Stimulated activated CD4-positive, alpha-beta T cell treated with anti-CD3 and anti-CD28 coated beads, TNF-alpha, amount 100 ng/mL, for 4 hours (primary cell): ENCODE results near the gene ISLR2.
"Not testable (repeated sequence)": the region's sequence is repeated elsewhere in the genome, so short reads cannot be mapped to it uniquely, and the experiment has no call there.

Experiments used
- DNase-seq, 3 experiments: peaks; one replicate each; pipeline ENCODE4 v3.0.0-alpha.2; 2020; ENCODE audit warnings: low read depth in 3 of 3

The ISLR2 gene, protein sequence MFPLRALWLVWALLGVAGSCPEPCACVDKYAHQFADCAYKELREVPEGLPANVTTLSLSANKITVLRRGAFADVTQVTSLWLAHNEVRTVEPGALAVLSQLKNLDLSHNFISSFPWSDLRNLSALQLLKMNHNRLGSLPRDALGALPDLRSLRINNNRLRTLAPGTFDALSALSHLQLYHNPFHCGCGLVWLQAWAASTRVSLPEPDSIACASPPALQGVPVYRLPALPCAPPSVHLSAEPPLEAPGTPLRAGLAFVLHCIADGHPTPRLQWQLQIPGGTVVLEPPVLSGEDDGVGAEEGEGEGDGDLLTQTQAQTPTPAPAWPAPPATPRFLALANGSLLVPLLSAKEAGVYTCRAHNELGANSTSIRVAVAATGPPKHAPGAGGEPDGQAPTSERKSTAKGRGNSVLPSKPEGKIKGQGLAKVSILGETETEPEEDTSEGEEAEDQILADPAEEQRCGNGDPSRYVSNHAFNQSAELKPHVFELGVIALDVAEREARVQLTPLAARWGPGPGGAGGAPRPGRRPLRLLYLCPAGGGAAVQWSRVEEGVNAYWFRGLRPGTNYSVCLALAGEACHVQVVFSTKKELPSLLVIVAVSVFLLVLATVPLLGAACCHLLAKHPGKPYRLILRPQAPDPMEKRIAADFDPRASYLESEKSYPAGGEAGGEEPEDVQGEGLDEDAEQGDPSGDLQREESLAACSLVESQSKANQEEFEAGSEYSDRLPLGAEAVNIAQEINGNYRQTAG

DNA sequence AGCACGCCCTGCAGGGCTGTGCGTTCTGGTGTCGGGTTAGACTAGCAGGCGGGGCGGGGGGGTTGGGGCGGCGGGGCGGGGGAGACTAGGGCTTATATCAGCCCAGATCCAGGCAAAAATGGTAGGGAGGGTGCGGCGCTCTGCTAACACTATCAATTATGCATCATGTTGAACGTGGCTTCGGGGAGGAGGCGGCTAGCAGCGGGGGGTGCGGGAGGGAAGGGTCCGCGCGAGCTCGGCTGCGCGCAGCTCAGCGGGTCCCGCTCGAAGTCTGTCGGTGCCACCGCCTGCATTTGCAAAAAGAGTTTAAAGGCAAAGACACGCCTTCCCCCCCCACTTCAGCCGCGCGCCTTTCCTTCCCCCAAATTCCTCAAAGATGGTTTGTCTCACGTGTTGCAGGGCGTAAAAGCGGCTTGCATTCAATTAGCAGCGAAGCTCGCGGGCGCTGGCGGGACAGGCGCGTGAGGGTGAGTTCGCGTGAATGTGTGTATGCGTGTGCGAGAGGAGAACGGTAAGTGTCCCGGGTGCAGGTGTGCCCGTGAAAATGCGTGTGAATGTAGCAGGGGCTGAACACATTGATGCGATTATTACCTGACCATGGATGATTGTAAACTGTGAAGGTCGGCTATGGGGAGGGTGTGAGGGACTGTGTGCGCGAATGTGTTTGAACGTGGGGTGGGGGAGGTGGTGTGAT lies at the start of gene ISLR2:
TSS of gene ISLR2 (plus strand) at position 432 of the 694 bp plus-strand sequence. CDS start 2,169 bp downstream, outside the sequence.
- no peak for DNase-seq

DNA sequence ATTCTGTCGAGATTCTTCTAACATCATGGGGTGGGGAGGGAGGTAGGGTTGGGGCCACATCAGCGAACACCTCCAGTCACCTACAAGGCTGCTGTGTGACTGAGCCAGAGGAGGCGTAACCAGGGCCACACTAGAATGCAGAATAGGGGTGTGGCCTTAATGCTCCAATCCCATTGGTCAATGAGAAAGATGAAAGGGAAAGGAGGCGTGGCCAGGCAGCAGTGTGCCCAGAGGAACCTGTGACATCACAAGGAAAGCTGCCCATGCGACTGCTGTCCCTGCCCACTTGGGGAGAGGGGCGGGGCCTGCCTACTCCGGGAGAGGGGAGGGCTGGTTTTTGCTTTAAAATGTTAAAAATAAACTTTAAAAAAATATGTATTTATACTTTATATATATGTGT lies 47.9 kb upstream of the ISLR2 start, which contains the start of gene GOLGA6A:
TSS of gene GOLGA6A (minus strand) at position 101 of the 400 bp plus-strand sequence. CDS start at position 60, 41 bp downstream.
- DNase-seq: not testable (repeated sequence)

DNA sequence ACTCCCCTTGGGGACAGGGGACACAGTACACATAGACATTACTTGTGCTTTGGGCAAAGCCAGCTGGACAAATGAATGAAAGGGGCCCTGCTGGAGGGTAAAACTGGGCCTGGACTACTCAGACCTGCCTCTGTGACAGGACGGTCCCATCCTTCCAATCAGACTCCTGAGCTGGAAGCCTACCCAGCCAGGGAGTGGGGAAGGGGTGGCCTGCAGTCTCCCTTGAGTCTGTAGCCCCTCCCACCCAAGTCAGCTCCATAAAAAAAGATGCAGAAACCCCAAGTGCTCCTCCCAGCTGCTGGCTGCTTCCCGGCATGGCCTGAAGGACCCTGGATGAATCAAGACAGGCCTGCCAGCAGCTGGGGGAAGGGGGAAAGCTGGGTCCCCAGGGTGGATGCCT lies 35.8 kb upstream of the ISLR2 start:
- not testable (repeated sequence) for DNase-seq

DNA sequence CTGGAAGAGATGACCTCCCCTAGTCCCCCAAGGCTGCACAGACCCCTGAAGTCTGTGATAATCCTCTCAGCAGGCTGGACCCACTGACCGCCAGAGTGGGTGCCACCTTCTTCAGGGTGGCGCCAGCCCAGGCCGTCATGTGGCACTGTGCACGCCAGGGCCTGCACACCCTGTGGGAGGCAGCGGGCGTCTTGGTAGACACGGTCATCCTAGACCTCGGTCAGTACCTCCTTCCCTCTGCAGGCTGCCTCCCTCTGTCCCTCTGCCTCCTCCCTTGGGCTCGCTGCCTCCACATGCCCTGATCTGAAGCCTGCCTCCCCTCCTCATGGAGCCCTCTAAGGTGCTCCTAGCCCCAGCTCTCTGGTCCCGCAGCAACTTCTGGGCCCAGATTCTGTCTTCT lies 34.8 kb upstream of the ISLR2 start:
- not testable (repeated sequence) for DNase-seq

DNA sequence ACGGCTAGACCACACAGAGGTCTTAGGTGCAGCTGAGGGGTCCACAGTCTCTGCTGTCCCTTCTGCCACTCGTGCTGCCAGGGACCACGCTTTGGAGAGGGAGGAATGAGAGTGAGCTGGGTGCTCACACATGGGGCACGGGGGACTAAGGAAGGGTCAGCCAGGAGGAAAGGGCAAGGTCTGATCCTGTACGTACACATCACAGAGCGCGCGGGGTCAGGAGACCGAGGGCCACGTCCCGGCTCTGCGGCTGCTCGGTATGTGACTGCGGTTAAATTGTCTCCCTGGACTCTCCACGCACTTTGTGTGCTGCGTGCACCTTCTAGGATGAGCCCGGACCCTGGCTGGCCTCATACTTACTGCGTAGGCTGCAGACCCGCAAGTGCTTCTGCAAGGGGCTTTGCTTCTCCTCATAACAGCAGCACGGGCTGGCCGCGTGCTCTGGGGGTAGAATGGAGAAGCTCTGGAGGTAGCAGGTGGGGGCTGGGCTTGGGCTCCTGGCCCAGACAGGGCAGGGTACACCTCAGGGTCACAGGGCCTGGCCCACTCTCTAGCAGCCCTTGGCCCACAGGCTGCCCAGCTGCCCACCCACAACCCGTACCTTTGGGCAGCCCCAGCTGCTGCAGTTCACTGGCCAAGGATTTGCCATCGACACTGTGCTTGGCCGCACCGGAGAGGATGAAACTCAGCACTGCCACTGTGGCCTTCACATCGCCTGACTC lies 33.5 kb upstream of the ISLR2 start:
- not testable (repeated sequence) for DNase-seq

DNA sequence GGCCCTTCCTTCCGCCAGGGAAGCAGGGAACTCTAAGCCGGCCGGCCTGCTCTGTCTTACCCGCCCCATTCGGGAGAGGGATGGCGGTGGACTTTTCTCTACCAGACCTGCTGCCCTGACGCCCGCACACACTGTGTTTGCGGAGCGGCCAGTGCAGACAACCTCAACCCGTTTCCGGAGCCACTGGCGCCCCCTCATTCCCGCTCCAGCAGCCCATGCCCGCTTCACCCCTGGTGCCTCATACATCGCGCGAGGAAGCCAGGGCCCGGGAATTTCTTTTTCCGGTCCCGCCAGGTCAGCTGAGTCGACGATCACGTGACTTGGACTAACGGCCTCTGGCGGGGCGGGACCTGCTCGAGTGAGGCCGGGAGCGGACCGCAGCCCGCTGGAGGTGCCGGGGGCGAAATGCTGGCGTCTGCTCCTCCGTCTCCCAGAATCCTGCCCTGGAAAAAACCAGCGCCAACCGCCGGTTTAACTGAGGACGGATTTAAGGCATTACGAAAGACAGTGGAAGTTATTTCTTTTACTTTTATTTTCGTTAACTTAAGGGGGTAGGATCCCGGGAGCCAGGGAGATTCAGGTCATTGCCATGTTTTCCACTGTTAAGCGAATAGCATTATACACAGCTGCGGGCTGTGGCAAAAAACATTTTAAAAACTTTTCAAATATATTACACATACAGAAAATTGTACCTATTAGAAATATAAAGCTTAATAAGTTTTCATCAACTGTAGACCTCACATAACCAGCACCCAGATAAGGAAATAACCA lies 30.2 kb upstream of the ISLR2 start:
- peak; percentile 13 to 66 (median 36) for DNase-seq

DNA sequence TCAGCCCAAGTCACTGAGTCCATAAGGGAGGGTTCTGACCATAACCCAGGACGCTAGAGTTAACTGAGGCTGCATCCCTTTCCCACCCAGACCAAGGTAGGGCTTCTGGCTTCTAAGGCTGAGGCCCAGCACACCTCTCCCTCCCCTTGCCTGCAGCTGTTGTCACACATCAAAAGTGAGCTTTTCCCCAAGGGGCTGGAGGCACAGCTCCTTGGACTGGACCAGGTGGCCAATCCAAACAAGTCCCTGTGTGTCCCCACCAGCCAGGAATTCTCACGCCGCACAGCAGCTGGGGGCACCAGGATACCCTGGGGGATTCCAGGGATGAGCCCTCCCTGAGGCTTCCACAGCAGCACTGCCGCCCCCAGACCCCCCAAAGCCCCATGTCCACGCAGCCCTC lies 22.3 kb upstream of the ISLR2 start:
- no peak for DNase-seq

DNA sequence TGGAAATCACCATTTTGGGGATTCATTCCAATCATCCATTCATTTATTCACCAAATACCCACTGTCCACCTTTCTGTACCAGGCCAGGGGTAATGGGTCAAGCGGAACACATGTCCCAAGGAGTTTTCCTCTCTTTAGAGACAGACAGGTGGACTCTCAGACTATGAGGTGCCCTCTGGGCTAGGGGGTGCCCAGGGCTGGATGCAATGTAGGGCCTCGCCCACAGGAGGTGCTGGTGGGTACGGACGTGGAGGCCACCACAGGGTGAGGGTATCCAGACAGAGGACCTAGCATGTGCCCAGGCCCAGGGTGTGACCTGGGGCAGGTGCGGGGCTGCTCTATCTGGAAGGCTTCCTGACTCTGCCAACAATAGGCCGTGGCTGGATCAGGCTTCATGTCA lies 21.8 kb upstream of the ISLR2 start:
- DNase-seq: not testable (repeated sequence)

DNA sequence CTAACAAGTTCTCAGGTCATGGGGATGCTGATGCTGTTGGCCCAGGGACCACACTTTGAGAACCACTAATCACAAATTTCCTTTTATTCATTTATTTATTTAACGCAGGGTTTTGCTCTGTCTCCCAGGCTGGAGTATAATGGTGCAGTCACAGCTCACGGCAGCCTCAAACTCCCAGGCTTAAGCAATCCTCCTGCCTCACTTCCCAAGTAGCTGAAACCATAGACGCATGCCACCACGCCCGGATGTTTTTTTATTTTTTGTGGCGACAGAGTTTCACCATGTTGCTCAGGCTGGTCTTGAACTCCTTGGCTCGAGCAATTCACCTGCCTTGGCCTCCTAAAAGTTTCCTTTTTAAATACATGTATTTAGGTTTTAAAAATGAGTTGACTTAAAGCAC lies 20.7 kb upstream of the ISLR2 start:
- DNase-seq: no peak

DNA sequence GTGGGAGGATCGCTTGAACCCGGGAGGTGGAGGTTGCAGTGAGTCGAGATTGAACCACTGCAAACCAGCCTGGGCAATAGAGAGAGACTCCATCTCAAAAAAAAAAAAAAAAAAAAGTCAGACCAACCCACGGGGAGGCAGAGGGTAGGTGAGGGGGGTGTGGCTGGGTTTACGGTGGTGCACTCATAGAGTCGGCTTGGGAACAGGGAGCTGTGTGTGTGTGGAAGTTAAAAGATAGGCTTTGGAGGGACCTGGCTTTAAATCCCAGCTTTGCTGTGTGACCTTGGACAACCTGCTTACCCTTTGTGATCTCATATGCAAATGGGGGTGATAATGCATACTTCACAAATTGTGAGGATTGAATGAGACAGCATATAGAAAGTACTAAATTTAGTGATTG lies 10.0 kb upstream of the ISLR2 start:
- DNase-seq: no peak

DNA sequence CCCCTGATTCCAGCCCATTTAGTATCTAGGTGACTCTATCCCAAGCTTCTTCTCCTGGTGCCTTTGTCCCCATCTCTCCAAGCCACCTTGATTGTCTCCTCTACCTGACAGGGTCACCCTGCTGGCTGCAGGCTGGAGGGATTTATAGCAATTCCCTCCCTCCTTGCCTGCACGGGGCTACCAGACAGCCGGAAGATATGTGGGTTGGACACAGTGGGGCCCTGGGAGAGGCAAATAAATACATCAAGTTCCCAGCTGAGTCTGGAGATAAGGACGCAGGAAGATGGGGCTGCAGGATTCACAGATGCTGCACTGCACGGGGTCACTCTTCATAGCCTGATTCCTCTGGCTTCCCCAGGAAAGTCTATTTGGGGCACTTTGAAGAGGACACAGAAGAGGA lies 9.3 kb upstream of the ISLR2 start:
- DNase-seq: no peak

DNA sequence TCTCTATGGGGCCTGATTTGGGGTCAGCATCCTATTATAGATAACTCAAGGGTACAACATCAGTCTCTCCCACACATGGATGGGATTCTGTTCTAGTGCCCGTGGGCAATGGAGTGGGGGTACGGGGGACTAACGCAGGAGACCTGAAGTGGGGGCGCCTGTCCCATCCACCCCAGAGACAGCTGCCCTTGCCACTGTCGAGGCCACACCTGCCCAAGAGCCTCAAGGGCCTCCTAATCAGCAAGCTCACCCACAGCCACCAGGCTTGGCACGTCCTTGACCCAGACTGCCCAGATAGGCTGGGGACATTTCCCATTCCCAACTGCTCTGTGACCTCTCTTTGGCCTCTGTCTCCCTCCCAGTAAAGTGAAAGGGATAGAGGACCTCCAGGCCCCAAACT lies 8.5 kb upstream of the ISLR2 start:
- DNase-seq: no peak

DNA sequence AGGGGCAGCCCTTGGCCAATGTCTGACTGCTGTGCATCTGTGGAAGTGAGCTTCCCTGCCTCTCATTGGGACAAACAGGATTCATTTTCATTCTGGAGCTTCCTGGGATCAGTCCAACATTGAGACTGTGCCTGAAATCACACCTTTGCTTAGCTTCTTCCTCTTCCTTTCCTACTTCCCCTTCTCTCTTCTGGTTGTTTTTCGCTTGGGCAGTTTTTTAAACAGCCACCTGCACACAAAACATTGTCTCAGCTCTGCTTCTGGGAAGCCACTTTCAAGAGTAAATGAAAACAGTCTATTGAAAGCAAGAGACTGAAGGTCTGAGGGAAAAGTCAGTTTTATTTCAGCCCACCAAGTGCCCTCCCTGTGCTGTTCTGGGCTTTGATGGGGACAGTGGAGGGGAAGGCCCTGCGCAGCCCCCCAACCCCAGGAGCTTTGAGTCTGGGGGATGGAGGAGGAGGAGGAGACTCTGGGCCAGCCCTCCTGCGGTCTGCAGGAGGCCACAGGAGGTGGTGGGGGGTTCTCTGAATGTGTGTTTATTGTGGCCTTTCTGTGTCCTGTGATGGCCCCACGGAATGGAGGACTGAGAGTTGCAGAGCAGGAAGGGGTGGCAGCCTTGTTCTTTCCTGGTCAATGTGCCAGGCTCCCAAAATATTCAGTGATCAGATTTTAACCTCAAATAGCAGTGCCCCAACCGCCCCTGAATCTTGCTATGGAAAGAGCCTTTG lies 7.8 kb upstream of the ISLR2 start:
- no peak for DNase-seq

DNA sequence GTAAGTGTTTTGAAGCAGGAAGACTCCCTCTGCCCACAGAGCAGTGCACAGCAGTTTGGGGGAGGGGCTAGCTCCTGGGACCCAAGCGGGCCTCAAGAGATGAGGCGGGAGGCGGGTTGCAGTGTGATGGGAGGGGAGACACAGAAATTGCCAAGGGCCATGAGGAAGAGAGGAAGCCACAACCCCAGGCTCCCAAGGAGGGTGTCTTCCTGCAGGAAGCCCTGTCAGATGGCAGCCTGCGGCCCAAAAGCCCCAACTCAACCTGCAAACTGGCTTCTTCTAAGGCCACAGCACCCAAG lies 7.3 kb upstream of the ISLR2 start:
- no peak for DNase-seq

DNA sequence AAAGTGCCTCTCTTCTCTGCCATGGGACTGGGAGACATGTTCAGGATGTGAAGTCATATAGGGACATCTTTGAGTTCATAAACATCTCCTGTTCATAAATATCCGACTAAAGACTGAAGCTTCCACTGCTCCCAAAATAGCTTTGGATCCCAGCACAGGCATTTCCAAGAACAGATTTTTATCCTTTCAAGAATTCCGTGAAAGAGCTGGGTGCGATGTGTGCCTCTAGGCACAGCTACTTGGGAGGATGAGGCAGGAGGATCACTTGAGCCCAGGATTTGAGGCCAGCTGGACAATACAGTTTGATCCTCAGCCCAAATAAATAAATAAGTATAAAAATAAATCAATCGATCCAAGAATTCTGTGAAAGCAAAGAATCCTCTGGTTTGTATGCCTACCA lies 6.7 kb upstream of the ISLR2 start:
- DNase-seq: no peak

DNA sequence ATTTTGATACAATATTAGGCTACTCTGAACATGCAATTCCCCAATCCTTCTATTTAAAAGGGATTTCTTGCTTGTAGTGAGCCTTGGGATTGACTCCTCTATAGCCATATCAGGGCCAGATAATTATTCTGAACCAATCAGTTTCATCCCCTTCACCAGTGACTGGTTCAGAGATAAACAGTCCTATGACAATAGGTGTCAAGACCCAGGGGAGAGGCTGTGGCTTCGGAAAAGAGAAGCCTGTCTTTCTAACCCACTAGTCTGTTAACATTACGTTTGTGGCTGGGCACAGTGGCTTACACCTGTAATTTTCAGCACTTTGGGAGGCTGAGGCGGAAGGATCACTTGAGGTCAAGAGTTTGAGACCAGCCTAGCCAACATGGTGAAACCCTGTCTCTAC lies 6.2 kb upstream of the ISLR2 start:
- no peak for DNase-seq

DNA sequence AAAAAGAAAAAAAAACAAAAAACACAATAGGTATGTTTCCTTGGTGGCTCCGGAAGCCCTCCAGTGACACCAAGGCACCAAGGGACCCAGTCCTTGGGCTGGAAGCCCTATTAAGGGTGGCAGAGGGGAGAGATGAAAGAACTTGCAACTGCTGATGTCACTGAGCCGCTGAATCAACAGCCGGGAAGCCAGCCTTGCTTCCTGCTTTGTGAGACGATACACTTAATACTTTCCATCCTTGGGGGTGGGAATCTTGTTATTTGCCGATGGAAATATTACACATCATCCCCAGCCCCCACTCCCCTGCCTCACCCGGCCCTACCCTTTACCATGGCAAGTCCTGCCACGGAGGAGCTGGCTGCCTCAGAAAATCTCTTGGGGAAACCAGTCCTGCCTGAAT lies 5.6 kb upstream of the ISLR2 start:
- no peak for DNase-seq

DNA sequence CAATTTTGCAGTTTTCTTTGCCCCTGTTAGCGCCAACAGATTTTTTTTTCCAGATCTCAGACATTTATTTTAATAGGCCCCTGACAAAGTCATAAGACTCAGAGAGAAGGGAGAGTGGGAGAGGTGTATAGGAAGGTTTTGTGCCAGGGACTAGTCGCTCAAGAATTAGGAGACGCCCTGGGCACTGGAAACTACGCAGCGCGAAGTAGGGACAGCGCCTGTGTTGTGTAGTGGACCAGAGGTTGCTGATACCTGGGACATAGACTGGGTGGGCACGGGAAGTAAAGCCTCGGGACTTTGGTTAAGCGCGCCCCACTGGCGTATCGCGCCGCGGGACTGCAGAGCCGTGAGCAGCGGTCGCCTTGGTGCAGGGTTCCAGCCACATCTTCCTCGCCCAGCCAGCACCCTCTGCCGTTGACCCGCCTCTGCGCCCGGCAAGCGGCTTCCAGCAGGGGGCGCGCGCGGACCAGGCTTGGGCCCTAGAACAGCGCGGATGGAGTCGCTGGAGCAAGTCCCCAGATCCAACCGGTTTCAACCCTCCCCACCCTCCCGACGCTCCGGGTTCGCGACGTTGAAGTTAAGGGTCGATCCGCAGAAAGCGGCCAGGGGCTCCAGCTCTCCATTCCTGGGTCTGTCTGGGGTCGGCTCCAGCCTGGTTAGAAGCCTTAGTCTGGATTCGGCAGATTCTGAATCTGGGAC lies 3.0 kb upstream of the ISLR2 start:
- peak; percentile 65 to 82 (median 66) for DNase-seq

DNA sequence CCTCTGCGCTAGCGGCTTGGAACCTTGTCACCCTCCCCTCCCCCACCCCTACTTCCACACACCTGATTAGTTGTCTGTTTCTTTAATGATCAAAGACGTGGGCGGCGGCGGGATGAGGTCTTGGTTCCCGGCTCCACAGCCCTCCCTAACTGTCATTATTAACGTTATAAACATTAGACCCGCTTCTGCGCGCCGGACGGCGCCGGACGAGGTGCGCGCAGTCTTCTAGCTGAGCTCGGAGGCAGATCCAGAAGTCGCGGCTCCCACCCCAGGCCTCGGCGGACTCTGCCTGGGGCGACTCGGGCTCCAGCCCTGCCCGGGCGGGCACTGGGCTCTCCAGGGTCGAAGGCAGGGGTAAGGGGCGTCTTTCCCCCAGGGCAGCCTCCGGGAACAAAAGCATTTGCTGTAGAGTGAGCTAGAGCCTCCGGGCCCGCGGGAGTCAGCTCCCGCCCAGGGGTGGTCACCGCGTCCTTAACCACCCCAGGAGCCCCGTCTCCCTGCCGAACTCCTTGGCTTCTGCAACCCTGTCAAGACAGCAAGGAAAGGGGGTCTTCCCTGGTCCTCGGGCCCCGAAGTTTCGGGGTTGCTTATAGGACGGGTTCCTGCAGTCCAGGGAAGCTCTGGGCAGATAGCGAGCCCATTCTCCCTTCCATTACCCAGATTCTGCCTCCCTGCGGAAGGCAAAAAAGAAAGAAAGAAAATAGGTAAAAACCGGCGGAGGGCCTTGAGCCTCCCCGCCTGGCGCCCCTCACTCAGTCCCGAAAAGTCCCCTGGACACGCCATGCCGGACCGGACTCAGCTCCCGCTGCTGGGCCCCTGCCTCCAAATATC lies 2.2 kb upstream of the ISLR2 start:
- DNase-seq: no peak
